Stimulated activated CD4-positive, alpha-beta T cell treated with anti-CD3 and anti-CD28 coated beads, Interleukin-4, amount 100 ng/mL, for 24 hours (primary cell): Measurements from ENCODE around the gene ANKRD36C.
"Not testable (repeated sequence)": the region's sequence is repeated elsewhere in the genome, so short reads cannot be mapped to it uniquely, and the experiment has no call there.

Experiments used
- DNase-seq: peaks from one replicate; pipeline ENCODE4 v3.0.0-alpha.2; 2020

The ANKRD36C gene

GRCh38 chr2:95796249-95797099 is 195.2 kb downstream of the ANKRD36C start:
- not testable (repeated sequence) for DNase-seq

- not testable (repeated sequence) for DNase-seq
These were observed 197.7 kb downstream of the ANKRD36C start for GRCh38 chr2:95793970-95794369.

- DNase-seq = not testable (repeated sequence)
These were observed 201.4 kb downstream of the ANKRD36C start for GRCh38 chr2:95790180-95790579.

- not testable (repeated sequence) for DNase-seq
These were observed 202.2 kb downstream of the ANKRD36C start for GRCh38 chr2:95789385-95789784.

GRCh38 chr2:95788642-95789041 is 203.0 kb downstream of the ANKRD36C start:
- DNase-seq = not testable (repeated sequence)
